HEK293T (cell line): ENCODE data around the gene RMDN3.

Experiments
- CTCF ChIA-PET: fragments of 350-600 bp; formaldehyde crosslinking; extraction: SDS; loops from one replicate; lab custom pipeline; 2021; ENCODE audit warnings: antibody characterized with exemption, inconsistent platforms; lab: Yijun Ruan, JAX
- POLR2A ChIA-PET: fragments of 350-600 bp; formaldehyde crosslinking; extraction: SDS; loops from one replicate; lab custom pipeline; 2020; ENCODE audit warnings: antibody characterized with exemption, inconsistent platforms; lab: Yijun Ruan, JAX
- DNase-seq: peaks from one replicate; pipeline ENCODE4 v3.0.0; 2012; ENCODE audit warnings: mixed read lengths; ENCODE audit errors: extremely low spot score
- ARNT ChIP-seq: fragments of 450-650 bp; IDR thresholded peaks from 2 replicates; pipeline ENCODE4 v1.6.1; 2017; ENCODE audit warnings: mild to moderate bottlenecking
- BHLHE40 ChIP-seq: fragments of 450-650 bp; IDR thresholded peaks from 2 replicates; pipeline ENCODE4 v1.6.1; 2016; ENCODE audit warnings: mild to moderate bottlenecking, moderate library complexity, borderline replicate concordance
- CTBP1 ChIP-seq: fragments of 450-650 bp; IDR thresholded peaks from 2 replicates; pipeline ENCODE4 v1.6.1; 2016; ENCODE audit warnings: borderline replicate concordance
- ELF4 ChIP-seq: fragments of 450-650 bp; IDR thresholded peaks from 2 replicates; pipeline ENCODE4 v1.6.1; 2017; ENCODE audit warnings: antibody characterized with exemption
- FOXA1 ChIP-seq: fragments of 450-650 bp; IDR thresholded peaks from 2 replicates; pipeline ENCODE4 v1.6.1; 2016; ENCODE audit warnings: mild to moderate bottlenecking
- FOXK2 ChIP-seq: fragments of 450-650 bp; IDR thresholded peaks from 2 replicates; pipeline ENCODE4 v1.6.1; 2016; ENCODE audit warnings: mild to moderate bottlenecking
- FOXM1 ChIP-seq: fragments of 450-650 bp; IDR thresholded peaks from 2 replicates; pipeline ENCODE4 v1.6.1; 2017; ENCODE audit warnings: mild to moderate bottlenecking, borderline replicate concordance
- HDGF ChIP-seq: fragments of 450-650 bp; IDR thresholded peaks from 2 replicates; pipeline ENCODE4 v1.6.1; 2017; ENCODE audit warnings: antibody characterized with exemption, borderline replicate concordance
- L3MBTL2 ChIP-seq: fragments of 450-650 bp; conservative IDR thresholded peaks from 2 replicates; pipeline ENCODE4 v1.6.1; 2016; ENCODE audit warnings: mild to moderate bottlenecking
- LEF1 ChIP-seq: fragments of 450-650 bp; IDR thresholded peaks from 2 replicates; pipeline ENCODE4 v1.6.1; 2017; ENCODE audit warnings: mild to moderate bottlenecking, borderline replicate concordance
- NFRKB ChIP-seq: fragments of 450-650 bp; IDR thresholded peaks from 2 replicates; pipeline ENCODE4 v1.6.1; 2016; ENCODE audit warnings: mild to moderate bottlenecking, moderate library complexity
- PKNOX1 ChIP-seq: fragments of 450-650 bp; IDR thresholded peaks from 2 replicates; pipeline ENCODE4 v1.6.1; 2016
- SP1 ChIP-seq: fragments of 450-650 bp; IDR thresholded peaks from 2 replicates; pipeline ENCODE4 v1.6.1; 2017
- SUZ12 ChIP-seq: fragments of 450-650 bp; IDR thresholded peaks from 2 replicates; pipeline ENCODE4 v1.6.1; 2016; ENCODE audit warnings: mild to moderate bottlenecking
- TARDBP ChIP-seq: fragments of 450-650 bp; IDR thresholded peaks from 2 replicates; pipeline ENCODE4 v1.6.1; 2016
- ZNF384 ChIP-seq: fragments of 450-650 bp; IDR thresholded peaks from 2 replicates; pipeline ENCODE4 v1.6.1; 2016

RMDN3 gene

GRCh38 chr15:40694688-40695468 lies 60.2 kb downstream of the RMDN3 start, which contains the start of gene RAD51:
Gene RAD51 (plus strand): TSS chr15:40695174. CDS start chr15:40698759, 3,585 bp downstream.
- ChIA-PET POLR2A (interaction anchor here (0.6 to 2.4 kb wide), 20 partner anchors 9 to 258 kb away, joined by 3 to 9 read pairs (median 6); partner anchors contain the start of genes CHAC1, DNAJC17, RPUSD2 and VPS18), CTCF (interaction anchor here (0.6 to 1.2 kb wide), 5 partner anchors 11 to 163 kb away, joined by 3 to 8 read pairs (median 4); no protein-coding TSS in a partner anchor)
- peak; percentile 82 for DNase-seq
- TF ChIP-seq L3MBTL2 (peak; percentile 87), ARNT (no peak)

DNA sequence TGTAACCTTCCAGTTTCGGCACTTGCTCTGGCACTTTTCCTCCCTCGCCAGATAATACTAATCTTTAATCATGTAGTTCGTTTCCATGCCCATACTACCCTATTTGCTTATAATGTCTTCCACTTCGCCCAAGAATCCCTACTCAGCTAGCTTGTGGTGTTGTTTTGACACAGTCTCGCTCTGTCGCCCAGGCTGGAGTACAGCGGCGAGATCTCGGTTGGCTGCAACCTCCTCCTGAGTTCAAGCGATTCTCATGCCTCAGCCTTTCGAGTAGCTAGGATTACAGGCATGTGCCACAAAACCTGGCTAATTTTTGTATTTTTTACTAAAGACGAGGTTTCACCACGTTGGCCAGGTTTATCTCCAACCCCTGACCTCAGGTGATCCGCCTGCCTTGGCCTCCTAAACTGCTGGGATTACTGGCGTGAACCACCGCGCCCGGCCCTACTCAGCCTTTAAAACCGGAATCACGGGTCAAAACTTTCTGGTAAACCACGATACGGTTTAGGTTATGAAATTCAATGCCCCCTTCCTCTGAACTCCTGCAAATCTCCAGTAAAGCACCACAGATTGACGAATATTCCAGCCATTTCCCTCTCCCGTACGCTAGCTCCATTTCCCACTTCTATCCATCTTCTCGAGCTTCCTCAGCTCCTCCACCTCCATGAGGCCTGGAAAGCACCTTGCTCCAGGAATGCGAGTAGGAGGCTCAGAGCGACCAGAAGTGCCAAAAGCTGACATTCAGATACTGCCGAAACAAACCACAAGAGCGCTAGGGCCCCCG lies 61.0 kb downstream of the RMDN3 start:
- DNase-seq: no peak
- TF ChIP-seq SUZ12 (no peak), ARNT (no peak), FOXA1 (no peak), PKNOX1 (no peak), TARDBP (no peak), CTBP1 (no peak), SP1 (no peak), FOXM1 (no peak), HDGF (no peak), ELF4 (no peak)
- CTCF ChIA-PET: interaction anchor here (0.6 to 1.2 kb wide), 4 partner anchors 10 to 164 kb away, joined by 3 to 8 read pairs (median 4); no protein-coding TSS in a partner anchor
- POLR2A ChIA-PET: interaction anchor here (0.6 to 2.4 kb wide), 19 partner anchors 8 to 200 kb away, joined by 3 to 9 read pairs (median 6); partner anchors contain the start of genes DNAJC17, RPUSD2, VPS18 and ZFYVE19

DNA sequence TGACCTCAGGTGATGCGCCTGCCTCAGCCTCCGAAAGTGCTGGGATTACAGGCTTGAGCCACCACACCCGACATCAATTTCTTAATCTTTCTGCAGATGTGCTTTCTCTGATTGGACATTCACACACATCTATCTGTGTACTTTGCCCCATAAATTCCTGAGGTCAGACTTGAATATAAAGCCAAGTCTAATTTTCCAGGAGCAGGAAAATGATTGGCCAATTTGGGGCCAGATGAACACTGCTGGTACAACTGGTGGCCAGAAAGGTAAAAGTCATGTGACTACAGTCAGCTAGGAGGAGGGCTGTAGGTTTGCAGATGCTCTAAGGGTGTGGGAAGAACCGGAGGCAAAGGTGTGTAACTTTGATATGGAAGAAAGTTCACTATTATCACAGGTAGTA lies 63.3 kb downstream of the RMDN3 start:
- TF ChIP-seq NFRKB: no peak
- no peak for TF ChIP-seq CTBP1
- no peak for TF ChIP-seq ARNT
- TF ChIP-seq LEF1: no peak
- no peak for TF ChIP-seq SUZ12
- TF ChIP-seq HDGF: no peak
- TF ChIP-seq FOXK2: no peak
- TF ChIP-seq TARDBP: no peak
- no peak for TF ChIP-seq BHLHE40
- POLR2A ChIA-PET: no interaction called here
- CTCF ChIA-PET: no interaction called here
- DNase-seq: no peak

- ChIA-PET POLR2A (no interaction called here), CTCF (no interaction called here)
- no peak for TF ChIP-seq SUZ12
- no peak for TF ChIP-seq FOXA1
- no peak for TF ChIP-seq BHLHE40
- no peak for TF ChIP-seq LEF1
- no peak for TF ChIP-seq ELF4
- no peak for TF ChIP-seq FOXK2
- TF ChIP-seq FOXM1: no peak
- TF ChIP-seq NFRKB: no peak
- no peak for TF ChIP-seq ZNF384
- TF ChIP-seq HDGF: no peak
- no peak for TF ChIP-seq ARNT
- TF ChIP-seq L3MBTL2: no peak
- TF ChIP-seq PKNOX1: no peak
- DNase-seq: no peak
These were observed 65.9 kb downstream of the RMDN3 start for GRCh38 chr15:40688932-40689799.
